ENCODE results near the gene TNS2. TPM values are rescaled to one million over a fixed set of nuclear protein-coding genes. Genes with fewer than 3 reads are reported as not detected.

Gene TNS2
- total and polyA plus RNA-seq, 2 donors (not counting 1 experiment from before 2014, with no cell fraction given), result 0.60 to 1.3 TPM

DNA sequence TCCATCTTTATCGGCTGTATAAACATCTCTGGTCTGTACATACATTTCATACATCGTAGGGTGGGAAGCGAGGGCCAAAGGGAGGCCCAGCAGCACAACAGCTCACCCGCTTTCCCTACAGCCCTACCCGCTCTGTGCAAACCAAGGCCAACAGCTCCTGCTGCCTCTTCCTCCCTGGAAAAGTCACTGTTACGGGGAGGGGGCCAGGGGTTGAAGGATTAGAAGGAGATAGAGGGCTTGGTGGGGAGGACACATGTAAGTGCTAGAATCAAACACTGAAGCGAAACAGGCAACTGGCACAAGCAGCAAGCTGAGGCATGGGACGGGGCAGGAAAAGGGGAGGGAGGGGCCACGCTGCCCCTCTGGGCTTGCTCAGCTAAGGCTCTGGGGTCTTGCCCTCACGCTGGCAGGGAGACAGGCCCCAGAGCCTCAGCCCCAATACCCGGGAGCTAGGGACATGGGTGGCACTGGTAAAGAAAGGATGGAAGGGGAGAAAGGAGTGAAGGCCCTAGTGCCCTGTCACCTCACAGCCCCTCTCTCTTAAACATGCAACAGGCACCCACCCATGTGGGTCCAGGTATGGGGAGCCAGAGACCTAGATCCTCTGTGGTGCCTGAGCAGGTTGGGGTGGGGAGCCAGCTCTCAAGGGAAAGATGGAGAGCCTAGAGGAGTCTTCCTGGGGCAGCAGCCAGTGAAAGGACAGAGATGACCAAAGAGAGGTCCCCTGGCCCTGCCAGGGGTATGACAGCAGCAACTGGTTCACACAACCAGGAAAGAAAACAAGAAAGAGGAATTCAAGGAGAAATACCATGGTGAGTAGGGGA is 15.0 kb downstream of the TNS2 start:
- peaks cover 0 to 3% (median 0%) of the 10 kb centered on the region in 3 donors for H3K9me3 ChIP-seq (ENCODE audit: control extremely low read depth in 1 of 3, control insufficient read depth in 2 of 3, insufficient read depth in 1 of 3, low read length in 2 of 3)
- H3K4me1 Mint-ChIP-seq, result peaks cover 4% of the 10 kb centered on the region
- ChIA-PET CTCF (interaction anchor here (1.1 to 14.1 kb wide), 17 partner anchors 9 to 280 kb away, joined by 3 to 344 read pairs (median 8); partner anchors contain the start of genes AAAS, IGFBP6, SOAT2 and SPRYD3), POLR2A (interaction anchor here (2.6 kb wide), 1 partner anchor 15 kb away, joined by 7 read pairs; the partner anchor contains the start of gene SPRYD3)
- no peak overlapping the region for H2AFZ ChIP-seq (ENCODE audit: insufficient read depth, low read depth, low read length, poor library complexity, severe bottlenecking)
- H3K27me3 Mint-ChIP-seq, result no peaks in the 10 kb centered on the region
- no peak for ATAC-seq (ENCODE audit: low read depth)
- H3K27ac ChIP-seq (ENCODE audit: low read length in 2 of 2), result no peak overlapping the region
- no peaks in the 10 kb centered on the region for H3K9me3 Mint-ChIP-seq (ENCODE audit: insufficient read depth)
- 96% methylated on average over 5 of the region's 11 CpGs for WGBS (ENCODE audit: insufficient coverage)
- peaks cover 0 to 49% of the 10 kb centered on the region in 2 experiments for H3K36me3 ChIP-seq (replicated peaks in 1 of 2; ENCODE audit: control extremely low read depth in 1 of 2, control insufficient read depth in 1 of 2, extremely low read depth in 1 of 2, insufficient read depth in 2 of 2, low read length in 1 of 2)
- H3K79me2 ChIP-seq (ENCODE audit: control insufficient read depth, insufficient read depth, low read length), result no peaks in the 10 kb centered on the region
- no peak overlapping the region for H3K4me3 ChIP-seq (ENCODE audit: control extremely low read depth in 1 of 5, extremely low read depth in 1 of 5, insufficient read depth in 1 of 5, low read depth in 2 of 5, low read length in 4 of 5)
- no peak overlapping the region for H3K9ac ChIP-seq (ENCODE audit: low read length)
- no peak overlapping the region for H3K4me2 ChIP-seq (replicated peaks; ENCODE audit: low read depth, low read length, poor library complexity, severe bottlenecking)
- H3K4me3 Mint-ChIP-seq, result no peak overlapping the region
- TF ChIP-seq, protein P1, sequence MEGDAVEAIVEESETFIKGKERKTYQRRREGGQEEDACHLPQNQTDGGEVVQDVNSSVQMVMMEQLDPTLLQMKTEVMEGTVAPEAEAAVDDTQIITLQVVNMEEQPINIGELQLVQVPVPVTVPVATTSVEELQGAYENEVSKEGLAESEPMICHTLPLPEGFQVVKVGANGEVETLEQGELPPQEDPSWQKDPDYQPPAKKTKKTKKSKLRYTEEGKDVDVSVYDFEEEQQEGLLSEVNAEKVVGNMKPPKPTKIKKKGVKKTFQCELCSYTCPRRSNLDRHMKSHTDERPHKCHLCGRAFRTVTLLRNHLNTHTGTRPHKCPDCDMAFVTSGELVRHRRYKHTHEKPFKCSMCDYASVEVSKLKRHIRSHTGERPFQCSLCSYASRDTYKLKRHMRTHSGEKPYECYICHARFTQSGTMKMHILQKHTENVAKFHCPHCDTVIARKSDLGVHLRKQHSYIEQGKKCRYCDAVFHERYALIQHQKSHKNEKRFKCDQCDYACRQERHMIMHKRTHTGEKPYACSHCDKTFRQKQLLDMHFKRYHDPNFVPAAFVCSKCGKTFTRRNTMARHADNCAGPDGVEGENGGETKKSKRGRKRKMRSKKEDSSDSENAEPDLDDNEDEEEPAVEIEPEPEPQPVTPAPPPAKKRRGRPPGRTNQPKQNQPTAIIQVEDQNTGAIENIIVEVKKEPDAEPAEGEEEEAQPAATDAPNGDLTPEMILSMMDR (IDR thresholded peaks at IDR 0.05), result no peak
- TF ChIP-seq EZH2 (IDR thresholded peaks at IDR 0.05; ENCODE audit: borderline replicate concordance, insufficient read depth, low read depth, low read length, poor library complexity, severe bottlenecking), result no peak
- intact Hi-C loops (cut with micrococcal nuclease), result loop anchor here (5.0 kb wide), 1 partner anchor 132 kb away; no protein-coding TSS in a partner anchor
- H3K4me1 ChIP-seq (ENCODE audit: control insufficient read depth in 2 of 2, insufficient read depth in 2 of 2, low read length in 2 of 2), result no peaks in the 10 kb centered on the region
- no peak for DNase-seq
- peak overlapping the region; percentile 20 for H3K27ac Mint-ChIP-seq
- peaks cover 24% of the 10 kb centered on the region for H4K20me1 ChIP-seq (ENCODE audit: control insufficient read depth, insufficient read depth, low read length, poor library complexity, severe bottlenecking)
- H3K27me3 ChIP-seq (replicated peaks in 1 of 4; ENCODE audit: control extremely low read depth in 1 of 4, control insufficient read depth in 3 of 4, insufficient read depth in 4 of 4, low read length in 3 of 4), result peaks cover 0 to 3% (median 0%) of the 10 kb centered on the region in 4 experiments
